GM19240 (cell line): ENCODE measurements around the gene MMP24OS.
"Not testable (repeated sequence)": the region's sequence is repeated elsewhere in the genome, so short reads cannot be mapped to it uniquely, and the experiment has no call there.

ENCODE experiments used
- DNase-seq: peaks from one replicate; pipeline ENCODE4 v3.0.0; 2011; ENCODE audit warnings: low spot score; ENCODE audit not compliant: insufficient read length

MMP24OS gene

DNA sequence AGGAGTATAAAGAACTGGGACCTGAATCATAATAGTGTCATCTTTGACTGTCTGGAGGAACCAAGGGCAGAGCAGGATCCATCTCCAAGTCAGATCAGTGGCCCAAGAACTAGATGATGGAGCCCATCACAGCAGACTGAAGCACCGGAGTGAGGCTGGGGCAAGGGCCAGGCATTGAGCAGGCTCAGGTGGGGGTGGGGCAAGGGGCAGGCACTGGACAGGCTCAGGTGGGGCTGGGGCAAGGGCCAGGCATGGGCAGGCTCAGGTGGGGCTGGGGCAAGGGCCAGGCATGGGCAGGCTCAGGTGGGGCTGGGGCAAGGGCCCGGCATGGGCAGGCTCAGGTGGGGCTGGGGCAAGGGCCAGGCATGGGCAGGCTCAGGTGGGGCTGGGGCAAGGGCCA is 25.3 kb downstream of the MMP24OS start:
- not testable (repeated sequence) for DNase-seq

DNA sequence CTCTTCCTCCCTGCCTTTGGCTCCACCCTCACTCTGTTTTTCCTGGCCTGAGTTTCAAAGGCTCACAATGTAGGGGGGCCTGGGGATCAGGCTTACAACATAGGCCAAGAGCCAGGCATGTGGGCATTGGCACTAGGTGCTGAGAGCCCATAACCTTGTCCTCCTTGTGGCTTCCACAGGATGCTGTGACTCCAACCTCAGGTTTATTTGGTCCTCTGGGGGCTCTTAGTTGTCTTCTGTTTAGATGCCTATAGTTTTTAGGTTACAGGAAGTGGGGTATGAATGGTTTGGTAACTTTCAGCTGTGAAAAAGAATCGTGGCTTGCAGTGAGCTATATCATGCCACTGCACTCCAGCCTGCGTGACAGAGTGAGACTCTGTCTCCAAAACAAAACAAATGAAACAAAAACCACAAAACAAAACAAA is 25.9 kb downstream of the MMP24OS start:
- DNase-seq, result no peak

DNA sequence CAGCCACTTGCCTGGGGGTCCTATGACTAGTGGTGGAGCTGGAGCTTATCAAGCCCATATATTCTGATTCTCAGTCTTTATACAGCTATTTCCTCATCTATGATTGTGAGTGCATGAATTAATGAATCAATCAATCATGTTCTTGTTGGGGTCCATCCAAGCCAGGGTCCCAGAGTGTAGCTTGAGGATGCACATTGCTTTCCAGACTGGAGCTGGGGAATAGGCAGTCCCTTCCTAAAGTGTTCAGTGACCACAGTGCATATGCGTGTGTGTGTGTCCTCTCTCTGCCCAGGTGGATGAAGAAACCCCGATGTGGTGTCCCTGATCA is 26.3 kb downstream of the MMP24OS start:
- no peak for DNase-seq

DNA sequence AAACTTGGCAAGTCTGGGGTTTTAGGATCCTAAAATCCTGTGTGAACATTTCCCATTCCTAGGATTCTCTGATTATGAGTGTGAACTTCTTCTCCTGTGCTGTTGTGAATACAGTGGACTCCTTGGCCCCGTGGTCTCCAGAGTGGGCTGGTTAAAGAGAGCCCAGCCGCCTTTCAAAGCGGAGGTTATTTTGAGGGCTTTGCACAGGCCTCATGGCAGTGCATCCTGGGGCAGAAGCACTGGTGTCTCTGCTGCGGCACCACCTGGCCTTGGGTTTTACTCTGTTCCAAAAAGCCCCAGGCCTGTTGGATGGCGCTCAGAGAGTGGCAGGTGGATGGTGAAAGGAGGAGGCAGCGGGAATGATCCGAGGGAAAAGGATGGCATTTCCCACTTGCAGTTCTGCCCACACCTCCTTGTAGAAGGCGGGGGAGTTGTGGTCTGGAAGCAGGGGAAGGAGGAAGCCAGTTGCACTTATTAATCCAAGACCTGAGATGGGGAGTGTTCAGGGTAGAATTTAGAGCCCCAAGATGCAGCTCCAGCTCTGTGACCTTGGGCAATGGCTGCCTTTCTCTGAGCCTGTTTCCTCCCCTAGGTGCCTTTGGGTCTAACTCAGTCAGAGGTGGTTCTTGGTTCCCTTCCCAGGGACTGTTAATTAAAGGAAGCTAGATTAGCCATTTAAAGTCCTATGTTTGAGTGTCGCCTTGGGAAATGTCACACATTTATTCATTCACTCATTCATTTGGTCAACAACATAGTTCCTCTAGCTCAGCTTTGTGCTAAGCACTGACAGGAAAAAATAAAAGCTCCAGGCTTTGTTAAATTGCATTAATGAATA is 29.1 kb downstream of the MMP24OS start:
- no peak for DNase-seq

DNA sequence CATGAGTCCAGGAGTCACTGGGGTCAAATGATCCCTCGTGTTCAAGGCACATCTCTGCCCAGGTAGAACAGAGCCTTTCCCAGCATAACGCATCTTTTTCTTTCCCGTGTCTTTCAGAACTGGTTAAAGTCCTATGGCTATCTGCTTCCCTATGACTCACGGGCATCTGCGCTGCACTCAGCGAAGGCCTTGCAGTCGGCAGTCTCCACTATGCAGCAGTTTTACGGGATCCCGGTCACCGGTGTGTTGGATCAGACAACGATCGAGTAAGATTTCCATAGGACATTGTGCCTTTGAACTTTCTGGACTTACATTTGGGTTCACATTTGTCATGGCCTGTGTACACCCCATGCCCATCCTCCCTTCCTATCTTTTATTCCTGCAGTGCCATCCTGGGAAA is 31.2 kb downstream of the MMP24OS start:
- DNase-seq, result no peak

DNA sequence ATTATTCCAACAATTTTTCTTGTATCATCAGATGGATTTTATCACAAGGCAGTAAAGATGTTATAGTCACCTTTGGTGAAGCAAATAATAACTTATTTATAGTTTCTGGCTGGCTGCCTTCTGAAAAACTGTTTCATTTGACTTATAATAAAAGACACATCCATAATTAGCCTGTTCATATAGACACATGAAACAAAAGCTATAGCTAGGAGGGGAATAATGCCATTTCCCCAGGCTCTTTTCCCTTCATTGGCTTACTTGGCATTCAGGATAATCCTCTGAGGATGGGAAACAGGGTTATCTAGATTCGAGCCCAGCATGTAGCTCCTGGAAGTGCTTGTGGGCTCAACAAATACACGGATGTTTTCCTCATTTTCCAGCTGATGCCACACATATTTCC is 33.9 kb downstream of the MMP24OS start:
- no peak for DNase-seq

DNA sequence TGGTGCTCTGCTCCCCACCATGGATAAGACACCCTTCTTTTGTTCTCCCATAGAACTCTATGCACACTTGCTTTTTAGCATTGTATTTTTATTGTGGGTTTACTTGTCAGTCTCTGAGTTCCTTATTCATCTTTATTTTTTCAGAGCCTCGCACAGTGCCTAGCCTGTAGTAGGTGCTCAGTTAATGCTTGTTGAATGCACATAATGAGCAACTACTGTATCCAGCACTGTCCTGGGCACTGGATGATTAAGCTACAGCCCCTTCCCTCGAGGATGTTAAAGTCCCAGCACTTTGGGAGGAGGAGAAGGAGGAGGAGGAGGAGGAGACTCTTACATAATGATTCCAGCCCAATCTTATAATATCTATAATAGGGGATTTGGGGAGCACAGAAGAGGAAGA is 34.6 kb downstream of the MMP24OS start:
- DNase-seq, result no peak

DNA sequence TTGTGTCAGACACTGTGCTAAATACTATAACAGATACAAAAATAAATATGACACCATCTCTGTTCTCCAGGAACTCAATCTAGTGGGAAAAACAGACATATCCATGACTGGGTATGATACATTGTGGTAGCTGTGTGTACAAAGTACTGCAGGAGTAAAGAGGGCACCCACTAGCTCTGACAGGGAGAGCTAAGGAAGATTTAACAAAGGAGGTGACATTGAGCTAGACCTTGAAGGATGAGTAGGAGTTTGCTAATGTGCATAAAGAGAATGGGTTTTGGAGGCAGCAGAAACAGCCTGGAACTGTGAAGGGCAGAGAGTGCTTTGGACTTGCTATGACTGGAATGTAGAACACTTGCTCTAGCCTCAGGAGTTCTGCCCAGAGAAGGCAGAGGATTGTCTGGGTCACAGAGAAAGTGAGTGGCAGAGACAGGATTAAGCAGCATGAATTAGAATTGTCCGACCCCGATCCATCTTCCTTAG is 37.1 kb downstream of the MMP24OS start:
- no peak for DNase-seq

DNA sequence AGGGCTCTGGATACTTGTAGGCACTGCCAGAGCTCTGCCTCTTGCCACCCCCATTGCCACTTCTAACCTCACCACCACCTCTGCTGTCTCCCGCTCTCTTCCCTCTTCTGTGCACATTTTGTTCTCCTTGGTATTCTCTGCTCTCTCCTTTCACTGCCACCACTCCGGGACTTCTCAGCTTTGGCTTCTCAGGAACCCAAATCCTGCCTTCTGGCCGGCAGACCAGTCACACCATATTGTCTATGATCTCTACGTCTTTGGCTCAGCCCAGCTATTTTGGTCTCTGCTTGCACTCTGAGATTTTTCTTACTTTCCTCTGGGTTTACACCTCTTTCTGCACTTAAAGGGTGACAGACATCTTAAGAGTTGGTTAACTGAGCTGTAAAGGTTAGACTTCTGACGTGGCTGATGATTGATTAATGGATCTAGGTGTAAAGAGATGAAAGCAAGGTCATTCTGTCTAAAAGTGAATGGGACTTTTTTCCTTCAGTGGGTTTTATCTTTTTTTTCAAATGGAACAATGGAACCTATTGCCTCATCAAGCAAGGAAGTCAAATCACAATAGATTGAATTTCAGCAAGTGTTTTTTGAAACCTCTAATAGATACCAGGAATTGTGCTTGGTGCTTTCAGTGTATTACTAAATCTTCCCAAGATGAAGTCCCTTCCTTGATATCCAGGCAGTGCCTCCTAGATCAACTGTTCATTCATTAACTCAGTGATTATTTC is 37.7 kb downstream of the MMP24OS start:
- no peak for DNase-seq

DNA sequence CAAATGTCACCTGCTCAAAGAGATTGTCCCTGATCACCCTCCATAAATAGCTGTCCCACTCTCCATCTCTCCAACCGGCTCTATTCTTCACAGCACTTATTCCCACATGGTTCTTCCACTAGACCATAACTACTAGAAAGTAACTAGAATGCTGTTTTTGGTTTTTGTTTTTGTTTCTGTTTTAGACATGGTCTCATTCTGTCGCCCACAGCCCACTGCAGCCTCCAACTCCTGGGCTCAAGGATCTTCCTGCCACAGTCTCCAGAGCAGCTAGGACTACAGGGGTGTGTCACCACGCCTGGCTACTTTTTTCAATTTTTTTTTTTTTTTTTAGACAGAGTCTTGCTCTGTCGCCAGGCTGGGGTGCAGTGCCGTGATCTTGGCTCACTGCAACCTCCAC is 39.2 kb downstream of the MMP24OS start:
- DNase-seq, result no peak

DNA sequence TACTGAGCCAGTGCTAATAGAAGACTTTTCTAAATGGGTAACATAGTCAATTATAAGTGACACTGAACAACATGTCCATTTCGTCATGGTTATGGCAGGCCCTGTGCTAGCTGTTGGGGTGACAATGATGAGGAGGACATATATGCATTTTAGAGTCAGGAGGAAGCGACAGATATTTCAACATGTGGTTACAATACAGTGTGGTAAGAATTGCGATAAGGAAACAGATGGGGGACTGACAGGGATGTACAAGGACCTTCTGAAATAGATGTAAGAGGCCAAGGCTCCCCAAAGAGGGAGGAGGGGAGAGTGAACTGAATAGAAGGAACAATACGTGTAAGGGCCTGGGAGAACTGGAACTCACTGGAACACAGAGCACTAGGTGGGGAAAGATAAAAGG is 39.8 kb downstream of the MMP24OS start:
- no peak for DNase-seq

DNA sequence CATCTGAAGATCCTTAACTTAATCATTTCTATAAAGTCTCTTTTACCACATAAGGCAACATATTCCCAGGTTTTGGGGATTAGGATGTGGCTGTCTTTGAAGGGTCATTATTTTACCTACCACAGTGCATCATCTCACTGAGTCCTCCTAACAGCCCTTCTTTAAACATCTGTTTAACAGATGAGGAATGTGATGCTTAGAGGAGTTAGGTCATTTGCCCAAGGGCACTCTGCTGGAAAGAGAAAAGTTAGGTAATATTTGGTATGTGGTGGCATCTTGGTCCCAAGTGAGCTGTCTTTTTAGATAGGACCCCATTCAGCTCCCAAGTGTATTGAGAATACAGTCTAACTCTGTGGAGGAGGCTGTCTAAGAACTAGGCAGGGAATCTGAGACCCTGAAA is 40.4 kb downstream of the MMP24OS start:
- DNase-seq, result no peak

DNA sequence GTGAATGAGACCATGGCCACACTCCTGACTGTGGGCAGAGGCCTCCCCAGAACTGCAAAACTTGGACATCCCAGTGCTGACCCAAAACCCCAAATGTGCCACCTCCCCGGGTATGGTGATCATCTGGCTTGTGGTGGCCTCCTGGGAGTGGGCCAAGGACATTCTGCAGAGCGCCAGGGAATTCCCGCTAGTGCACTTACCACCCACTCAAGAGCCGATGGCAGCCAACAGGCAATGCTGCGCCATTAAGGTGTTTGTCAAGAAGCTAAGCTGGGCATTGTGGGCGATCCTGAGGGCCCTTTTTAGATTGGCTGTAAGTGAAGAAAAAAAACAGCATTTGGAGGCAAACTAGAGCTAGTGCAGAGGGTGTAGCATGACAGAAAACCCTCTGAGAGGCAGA is 42.0 kb downstream of the MMP24OS start:
- DNase-seq, result no peak

DNA sequence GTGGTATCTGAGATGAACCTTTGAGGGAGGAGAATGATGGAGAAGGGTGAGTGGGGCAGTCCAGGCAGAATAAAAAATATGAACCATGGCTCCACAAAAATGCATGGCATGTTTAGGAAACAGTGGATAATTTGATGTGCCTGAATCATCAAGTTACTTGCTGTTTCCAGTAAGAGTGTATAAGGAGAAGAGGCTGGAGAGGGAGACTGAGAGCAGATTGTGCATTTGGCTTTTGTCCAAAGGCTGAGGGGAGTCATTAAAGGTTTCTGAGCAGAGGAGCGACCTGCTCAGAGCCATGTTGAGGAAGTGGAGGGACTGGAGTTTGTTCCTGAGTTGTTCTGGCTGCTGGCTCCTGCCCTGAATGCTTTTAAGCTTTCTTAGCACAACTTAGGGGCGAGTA is 45.3 kb downstream of the MMP24OS start:
- DNase-seq, result no peak

DNA sequence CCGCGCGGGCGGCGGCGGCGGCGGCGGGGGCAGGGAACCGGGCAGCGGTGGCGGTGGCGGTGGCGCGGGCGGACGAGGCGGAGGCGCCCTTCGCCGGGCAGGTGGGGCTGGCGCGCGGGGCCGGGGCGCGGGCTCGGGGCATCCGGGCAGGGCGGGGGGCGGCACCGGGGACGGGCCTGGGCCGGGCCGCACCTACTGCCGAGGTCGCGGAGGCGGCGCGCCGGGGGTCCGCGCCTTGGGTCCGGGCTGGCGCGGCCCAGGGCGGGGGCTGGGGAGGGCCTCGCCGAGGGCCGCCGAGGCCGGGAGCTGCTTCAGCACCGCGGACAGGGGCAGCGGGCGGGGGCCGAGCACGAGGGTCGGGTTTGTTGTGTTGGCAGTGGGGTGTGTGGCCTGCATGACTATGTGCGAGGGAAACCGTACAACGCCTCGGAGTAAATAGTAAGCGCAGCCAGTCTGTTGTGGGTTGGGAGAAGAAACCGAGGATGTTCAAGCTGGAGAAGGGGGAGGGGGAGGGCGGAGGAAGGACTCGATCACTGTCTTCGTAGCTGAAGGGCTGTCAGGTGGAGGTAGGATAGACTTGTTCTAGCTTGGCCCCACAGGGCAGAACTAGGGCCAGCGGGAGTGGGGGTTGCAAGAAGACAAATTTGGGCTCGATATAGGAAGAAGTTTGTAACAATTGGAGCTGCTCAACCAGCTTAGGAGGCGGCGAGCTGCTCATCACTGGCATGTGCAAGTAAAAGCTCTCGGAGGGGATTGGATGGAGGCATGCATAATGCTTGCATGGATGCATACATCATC is 50.8 kb downstream of the MMP24OS start:
- DNase-seq, result peak; percentile 31
